HepG2 (cell line): ENCODE measurements around the gene MTMR6.

Experiments
- CTCF ChIP-seq: sonication (generic); formaldehyde crosslinking; IDR thresholded peaks from 2 replicates; pipeline ENCODE4 v1.5.0; 2020; ENCODE audit warnings: mild to moderate bottlenecking, missing genetic modification reagents, moderate library complexity
- EP300 ChIP-seq, 3 experiments: sonication (generic) in 1 of 3; formaldehyde crosslinking in 1 of 3; IDR thresholded peaks; 2 replicates each; pipeline versions ENCODE4 v1.5.1 to v1.6.1; 2011 to 2020; ENCODE audit warnings: low read depth in 2 of 3, low read length in 2 of 3, borderline replicate concordance in 1 of 3, improper control_type of control experiment in 1 of 3, mild to moderate bottlenecking in 1 of 3, missing genetic modification reagents in 1 of 3, moderate library complexity in 1 of 3
- MLLT10 ChIP-seq: sonication (generic); formaldehyde crosslinking; IDR thresholded peaks from 2 replicates; pipeline ENCODE4 v1.4.0; 2020; ENCODE audit warnings: missing genetic modification reagents
- MTF2 ChIP-seq: sonication (generic); formaldehyde crosslinking; IDR thresholded peaks from 2 replicates; pipeline ENCODE4 v1.5.0; 2020; ENCODE audit warnings: missing genetic modification reagents, borderline replicate concordance
- POLR2A ChIP-seq, 2 experiments: IDR thresholded peaks; 2 replicates each; pipeline ENCODE4 v1.6.1; 2011; ENCODE audit warnings: low read depth in 2 of 2, low read length in 2 of 2, mild to moderate bottlenecking in 1 of 2, moderate library complexity in 1 of 2; ENCODE audit not compliant: insufficient read depth in 1 of 2
- POLR2AphosphoS5 ChIP-seq: IDR thresholded peaks from 2 replicates; pipeline ENCODE4 v1.6.1; 2012; ENCODE audit warnings: low read depth, low read length
- RAD21 ChIP-seq: fragments of 450-650 bp; formaldehyde crosslinking; IDR thresholded peaks from 2 replicates; pipeline ENCODE4 v1.5.0; 2020; ENCODE audit warnings: mild to moderate bottlenecking
- ZNF552 ChIP-seq: sonication (generic); formaldehyde crosslinking; IDR thresholded peaks from 2 replicates; pipeline ENCODE4 v1.9.0; 2022; ENCODE audit warnings: missing genetic modification reagents, mild to moderate bottlenecking, borderline replicate concordance
- TF ChIP-seq, protein P1 (sequence below): fragments of 450-650 bp; IDR thresholded peaks from 2 replicates; pipeline ENCODE4 v1.6.1; 2017
- TF ChIP-seq, protein P2 (sequence below): sonication (generic); formaldehyde crosslinking; IDR thresholded peaks from 2 replicates; pipeline ENCODE4 v1.4.0; 2020; ENCODE audit warnings: missing genetic modification reagents
- TF ChIP-seq, protein P3 (sequence below): sonication (generic); formaldehyde crosslinking; IDR thresholded peaks from 2 replicates; pipeline ENCODE4 v1.4.0; 2020; ENCODE audit warnings: missing genetic modification reagents, mild to moderate bottlenecking, borderline replicate concordance
- TF ChIP-seq, protein P4 (sequence below): IDR thresholded peaks from 2 replicates; pipeline ENCODE4 v1.6.1; 2012; ENCODE audit warnings: inconsistent platforms

DNA sequence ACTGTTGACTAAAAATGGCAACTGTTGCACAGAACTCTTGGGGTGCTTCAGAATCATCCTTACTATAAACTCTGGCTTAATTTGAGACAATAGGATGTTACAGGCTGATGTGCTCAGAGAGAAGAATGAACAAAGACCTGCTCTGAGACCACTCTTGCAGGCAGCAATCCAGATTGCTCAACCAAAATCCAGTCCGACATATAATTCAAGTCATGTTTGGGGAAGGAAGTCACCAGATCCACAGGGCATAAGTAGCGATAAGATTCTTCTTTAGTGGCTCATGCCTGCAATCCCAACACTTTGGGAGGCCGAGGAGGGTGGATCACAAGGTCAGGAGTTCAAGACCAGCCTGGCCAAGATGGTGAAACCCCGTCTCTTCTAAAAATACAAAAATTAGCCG, 20.6 kb downstream of the MTMR6 start:
- no peak for TF ChIP-seq RAD21 (CRISPR knock-in tag)
- no peak for TF ChIP-seq CTCF
- no peak for TF ChIP-seq MTF2 (CRISPR knock-in tag)
- no peak for TF ChIP-seq POLR2A (IDR thresholded peaks at IDR 0.05; ENCODE audit: insufficient read depth in 1 of 2, low read depth in 2 of 2, low read length in 2 of 2)
- TF ChIP-seq, protein P1, sequence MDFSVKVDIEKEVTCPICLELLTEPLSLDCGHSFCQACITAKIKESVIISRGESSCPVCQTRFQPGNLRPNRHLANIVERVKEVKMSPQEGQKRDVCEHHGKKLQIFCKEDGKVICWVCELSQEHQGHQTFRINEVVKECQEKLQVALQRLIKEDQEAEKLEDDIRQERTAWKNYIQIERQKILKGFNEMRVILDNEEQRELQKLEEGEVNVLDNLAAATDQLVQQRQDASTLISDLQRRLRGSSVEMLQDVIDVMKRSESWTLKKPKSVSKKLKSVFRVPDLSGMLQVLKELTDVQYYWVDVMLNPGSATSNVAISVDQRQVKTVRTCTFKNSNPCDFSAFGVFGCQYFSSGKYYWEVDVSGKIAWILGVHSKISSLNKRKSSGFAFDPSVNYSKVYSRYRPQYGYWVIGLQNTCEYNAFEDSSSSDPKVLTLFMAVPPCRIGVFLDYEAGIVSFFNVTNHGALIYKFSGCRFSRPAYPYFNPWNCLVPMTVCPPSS = no peak
- TF ChIP-seq EP300 (IDR thresholded peaks at IDR 0.05; ENCODE audit: low read depth in 2 of 2, low read length in 2 of 2) = no peak
- TF ChIP-seq EP300 (CRISPR knock-in tag; IDR thresholded peaks at IDR 0.05; ENCODE audit: borderline replicate concordance) = no peak
- TF ChIP-seq ZNF552 = no peak
- TF ChIP-seq, protein P2, sequence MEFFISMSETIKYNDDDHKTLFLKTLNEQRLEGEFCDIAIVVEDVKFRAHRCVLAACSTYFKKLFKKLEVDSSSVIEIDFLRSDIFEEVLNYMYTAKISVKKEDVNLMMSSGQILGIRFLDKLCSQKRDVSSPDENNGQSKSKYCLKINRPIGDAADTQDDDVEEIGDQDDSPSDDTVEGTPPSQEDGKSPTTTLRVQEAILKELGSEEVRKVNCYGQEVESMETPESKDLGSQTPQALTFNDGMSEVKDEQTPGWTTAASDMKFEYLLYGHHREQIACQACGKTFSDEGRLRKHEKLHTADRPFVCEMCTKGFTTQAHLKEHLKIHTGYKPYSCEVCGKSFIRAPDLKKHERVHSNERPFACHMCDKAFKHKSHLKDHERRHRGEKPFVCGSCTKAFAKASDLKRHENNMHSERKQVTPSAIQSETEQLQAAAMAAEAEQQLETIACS (CRISPR knock-in tag) = no peak
- TF ChIP-seq, protein P3, sequence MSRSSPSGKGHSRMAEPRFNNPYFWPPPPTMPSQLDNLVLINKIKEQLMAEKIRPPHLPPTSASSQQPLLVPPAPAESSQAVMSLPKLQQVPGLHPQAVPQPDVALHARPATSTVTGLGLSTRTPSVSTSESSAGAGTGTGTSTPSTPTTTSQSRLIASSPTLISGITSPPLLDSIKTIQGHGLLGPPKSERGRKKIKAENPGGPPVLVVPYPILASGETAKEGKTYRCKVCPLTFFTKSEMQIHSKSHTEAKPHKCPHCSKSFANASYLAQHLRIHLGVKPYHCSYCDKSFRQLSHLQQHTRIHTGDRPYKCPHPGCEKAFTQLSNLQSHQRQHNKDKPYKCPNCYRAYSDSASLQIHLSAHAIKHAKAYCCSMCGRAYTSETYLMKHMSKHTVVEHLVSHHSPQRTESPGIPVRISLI = no peak
- TF ChIP-seq POLR2AphosphoS5 = no peak
- TF ChIP-seq, protein P4, sequence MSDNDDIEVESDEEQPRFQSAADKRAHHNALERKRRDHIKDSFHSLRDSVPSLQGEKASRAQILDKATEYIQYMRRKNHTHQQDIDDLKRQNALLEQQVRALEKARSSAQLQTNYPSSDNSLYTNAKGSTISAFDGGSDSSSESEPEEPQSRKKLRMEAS = no peak
- TF ChIP-seq MLLT10 (CRISPR knock-in tag) = no peak
